T-helper 9 cell (primary cell): Measurements from ENCODE around the gene ATXN2.
"Not testable (repeated sequence)": the region's sequence is repeated elsewhere in the genome, so short reads cannot be mapped to it uniquely, and the experiment has no call there.

ENCODE experiments used
- DNase-seq: peaks from one replicate; pipeline ENCODE4 v3.0.0-alpha.2; 2020

ATXN2 gene

DNA sequence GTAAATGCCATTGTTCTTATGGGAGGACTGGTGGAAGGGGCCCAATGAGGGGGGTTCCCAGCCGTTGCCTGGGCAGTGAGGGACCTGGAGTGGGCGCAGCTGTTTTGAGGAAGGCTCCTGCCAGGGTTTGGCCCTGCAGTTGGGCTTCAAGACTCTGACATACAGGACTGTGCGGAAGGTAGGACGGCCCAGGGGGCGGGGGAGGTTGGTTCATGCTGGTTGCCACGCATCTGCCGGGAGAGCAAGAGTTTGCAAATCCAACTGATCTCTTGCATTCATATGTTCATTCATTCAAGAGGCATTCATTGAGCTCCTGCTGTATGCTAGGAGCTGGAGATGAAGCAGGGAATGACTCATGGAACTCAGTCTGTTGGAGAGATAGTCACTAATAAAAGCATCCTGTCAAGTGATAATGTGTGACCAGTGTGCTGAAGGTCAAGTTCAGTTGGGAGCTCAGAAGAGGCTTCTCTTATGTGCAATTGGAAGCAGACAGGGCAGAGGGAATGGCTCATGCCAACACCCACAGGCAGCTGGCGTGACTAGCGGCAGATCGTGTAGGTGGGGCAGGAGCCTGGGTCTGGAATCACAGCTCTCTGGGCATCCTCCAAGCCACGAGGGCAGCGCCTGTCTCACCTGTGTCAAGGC, 185.6 kb downstream of the ATXN2 start:
- no peak for DNase-seq

DNA sequence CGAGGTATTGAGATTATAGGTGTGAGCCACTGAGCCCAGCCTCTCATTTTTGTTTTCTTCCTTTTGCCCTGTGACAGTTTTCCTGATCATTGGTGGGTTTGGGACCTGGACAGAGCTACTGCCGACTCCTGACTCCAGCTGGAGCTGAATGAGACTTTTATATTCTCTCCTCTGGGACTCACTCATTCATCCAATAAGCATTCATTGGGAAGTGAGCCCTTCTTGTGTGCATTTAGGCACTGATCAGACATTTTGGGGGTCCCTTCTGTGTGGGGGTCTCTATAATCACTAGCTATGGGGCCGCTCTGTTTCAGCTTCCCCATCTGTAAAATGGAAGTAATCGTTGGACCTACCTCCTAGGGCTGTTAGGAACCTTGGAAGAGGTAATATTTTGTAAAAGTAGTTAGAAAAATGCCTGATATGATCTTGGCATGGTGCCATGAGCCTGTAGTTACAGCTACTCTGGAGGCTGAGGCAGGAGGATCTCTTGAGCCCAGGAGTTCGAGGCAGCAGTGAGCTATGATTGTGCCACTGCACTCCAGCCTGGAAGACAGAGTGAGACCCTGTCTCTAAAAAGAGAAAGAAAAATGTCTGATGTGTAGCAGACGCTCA, 186.2 kb downstream of the ATXN2 start:
- DNase-seq, result no peak

- DNase-seq, result no peak
Observed at GRCh38 chr12:111412007-111412829, 186.9 kb downstream of the ATXN2 start.

DNA sequence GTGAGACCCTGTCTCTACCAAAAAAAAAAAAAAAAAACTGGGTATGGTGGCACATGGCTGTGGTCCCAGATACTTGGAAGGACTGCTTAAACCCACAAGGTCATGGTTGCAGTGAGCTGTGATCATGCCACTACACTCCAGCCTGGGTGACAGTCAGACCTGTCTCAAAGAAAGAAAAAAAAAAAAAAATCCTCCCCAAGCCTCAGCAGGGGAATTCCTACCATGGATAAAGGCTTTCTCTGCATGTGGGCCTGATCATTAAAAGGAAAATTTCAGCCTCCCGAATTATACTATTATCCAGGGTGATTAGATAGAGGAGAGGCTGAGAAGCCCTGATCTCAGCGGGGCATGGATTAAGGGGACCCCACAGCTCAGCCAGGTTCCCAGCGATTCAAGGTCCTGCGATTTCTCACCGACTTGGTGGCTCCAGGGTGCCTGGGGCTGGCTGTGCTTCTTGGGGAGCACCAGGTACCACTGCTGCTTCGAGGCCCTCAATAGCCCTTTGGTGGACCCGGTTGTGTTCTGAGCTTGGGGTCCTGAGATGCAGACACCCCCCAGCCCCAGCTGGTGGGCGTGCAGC, 187.8 kb downstream of the ATXN2 start:
- no peak for DNase-seq

DNA sequence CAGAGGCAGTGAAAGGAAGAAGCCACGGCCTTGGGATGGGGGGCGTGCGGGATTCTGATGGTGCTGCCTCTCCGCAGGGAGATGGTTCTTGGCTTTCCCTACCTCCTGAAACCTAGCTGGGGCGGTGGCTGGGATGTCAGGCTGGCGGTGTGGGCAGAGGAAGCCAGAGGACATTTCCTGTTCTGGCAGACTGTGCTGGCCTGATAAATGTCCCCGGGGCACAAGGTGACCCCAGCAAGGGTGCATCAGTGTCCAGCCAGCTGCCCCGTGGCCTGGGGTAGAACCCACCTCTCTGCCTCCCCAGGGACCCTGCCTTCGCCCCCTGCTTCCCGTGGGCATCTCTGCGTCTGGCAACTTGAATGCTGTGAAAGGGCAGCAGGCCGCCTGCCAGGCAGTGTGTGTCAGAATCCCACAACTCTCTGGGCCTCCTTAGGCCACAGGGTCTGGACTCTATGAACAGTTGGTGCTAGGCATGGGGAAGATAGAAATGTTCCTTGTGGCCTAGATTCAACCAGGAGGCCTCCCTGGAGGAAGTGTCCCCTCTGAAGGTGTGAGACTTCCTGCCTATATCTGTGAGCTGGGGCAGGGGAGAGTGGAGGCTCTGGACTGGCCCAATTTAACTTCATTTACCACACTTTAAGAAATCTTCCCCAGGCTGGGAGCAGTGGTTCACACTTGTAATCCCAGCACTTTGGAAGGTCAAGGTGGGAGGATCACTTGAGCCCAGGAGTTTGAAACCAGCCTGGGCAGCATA, 188.5 kb downstream of the ATXN2 start:
- no peak for DNase-seq

GRCh38 chr12:111409780-111410430, 189.2 kb downstream of the ATXN2 start:
- DNase-seq, result no peak

DNA sequence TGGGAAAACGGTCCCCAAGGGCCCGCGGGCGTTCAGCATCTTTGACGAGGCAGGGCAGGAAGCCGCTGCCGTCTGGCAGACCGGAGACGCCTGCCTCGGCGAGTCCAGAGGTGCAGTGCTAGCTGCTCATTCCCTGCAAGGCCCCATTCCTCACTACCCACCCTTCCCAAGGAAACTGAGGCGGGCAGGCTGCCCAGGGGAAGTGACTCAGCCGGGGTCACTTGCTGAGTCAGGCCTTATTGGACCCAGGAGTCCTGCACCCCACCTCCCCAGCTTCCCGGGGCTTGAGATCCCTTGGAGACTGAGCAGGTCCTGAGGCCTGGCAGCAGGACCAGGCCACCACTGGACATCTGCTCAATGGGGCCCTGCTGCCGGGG, 189.7 kb downstream of the ATXN2 start:
- no peak for DNase-seq

DNA sequence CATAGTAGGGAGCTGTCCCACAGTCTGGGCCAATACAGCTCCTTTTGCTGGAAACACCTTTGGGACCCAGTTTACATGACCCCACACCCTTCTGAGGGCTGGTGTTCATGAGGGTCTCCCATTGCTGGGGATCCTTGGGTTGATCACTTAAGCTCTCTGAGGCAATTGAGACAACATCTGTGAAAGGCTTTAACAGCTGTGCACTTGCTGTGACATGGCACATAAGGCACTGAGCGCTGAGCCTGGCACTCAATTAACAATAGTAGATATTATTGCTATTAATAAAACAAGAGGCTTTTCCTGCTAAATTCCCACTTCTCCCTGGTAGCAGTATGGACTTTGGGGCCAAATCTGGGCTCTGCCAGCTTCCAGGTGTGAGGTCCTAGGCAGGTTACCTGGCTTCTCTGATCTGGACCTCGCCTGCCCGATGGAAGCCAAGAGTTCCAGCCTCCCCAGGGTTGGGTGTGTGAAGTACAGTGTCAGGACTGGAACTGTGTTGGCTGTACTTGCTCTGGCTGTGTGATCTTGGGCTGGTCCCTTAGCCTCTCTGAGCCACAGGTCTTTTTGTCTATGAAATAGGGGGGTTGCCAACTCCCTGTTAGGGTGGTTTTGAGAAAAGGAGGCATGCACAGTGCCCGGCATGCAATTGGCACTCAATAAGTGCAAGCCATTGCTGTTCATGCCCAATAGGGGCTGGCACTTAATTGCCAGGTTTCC, 190.3 kb downstream of the ATXN2 start:
- DNase-seq, result no peak

DNA sequence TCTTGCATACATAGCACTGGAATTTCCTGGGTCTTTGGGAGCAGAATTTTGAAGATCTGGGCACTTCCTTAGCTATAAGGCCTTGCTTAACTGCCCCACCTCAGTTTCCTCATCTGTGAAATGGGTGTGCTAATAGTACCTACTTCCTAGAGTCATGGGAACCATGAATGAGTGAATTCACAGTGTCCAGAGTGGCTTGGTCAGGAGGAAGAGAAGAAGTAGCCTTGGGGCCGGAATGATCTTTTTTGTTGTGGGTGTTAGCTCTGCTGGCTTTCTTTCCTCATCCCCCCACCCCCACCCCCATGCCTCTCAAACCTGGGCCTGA, 191.0 kb downstream of the ATXN2 start:
- DNase-seq, result no peak

DNA sequence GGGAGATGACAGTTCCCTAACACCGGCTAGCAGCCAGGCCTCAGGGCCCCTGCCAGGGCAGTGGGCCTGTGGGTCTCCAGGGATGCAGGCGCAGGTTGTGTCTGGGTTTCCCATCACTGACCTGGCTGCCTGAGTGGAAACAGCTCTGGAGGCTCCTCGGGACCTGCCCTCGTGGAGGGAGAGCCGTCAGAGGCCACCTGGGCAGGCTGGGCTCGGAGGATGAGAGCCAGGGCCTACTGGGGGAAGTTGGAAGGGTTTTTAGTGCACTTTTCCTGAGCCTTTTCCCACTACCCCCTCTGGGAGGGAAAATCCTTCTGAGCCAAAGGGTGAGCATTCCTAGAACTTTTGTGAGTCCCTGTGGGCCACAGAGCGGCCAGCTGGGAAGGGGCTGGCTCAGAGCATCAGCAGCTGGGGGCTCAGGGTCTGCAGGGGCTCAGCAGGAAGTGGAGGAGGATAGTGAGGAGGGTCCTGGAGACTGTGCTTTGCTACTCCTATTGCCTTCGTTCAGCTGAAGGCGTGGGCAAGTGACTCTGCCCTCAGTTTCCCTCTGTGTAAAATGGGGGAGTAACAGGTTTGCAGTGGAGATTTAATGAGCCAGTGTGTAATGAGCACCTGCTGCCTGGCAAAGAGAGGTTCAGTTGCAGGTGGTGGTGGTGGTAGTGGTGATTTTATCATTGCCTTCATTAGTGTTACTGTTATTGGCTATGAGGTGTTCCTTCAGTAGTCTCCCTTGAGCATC, 191.6 kb downstream of the ATXN2 start:
- DNase-seq, result no peak

DNA sequence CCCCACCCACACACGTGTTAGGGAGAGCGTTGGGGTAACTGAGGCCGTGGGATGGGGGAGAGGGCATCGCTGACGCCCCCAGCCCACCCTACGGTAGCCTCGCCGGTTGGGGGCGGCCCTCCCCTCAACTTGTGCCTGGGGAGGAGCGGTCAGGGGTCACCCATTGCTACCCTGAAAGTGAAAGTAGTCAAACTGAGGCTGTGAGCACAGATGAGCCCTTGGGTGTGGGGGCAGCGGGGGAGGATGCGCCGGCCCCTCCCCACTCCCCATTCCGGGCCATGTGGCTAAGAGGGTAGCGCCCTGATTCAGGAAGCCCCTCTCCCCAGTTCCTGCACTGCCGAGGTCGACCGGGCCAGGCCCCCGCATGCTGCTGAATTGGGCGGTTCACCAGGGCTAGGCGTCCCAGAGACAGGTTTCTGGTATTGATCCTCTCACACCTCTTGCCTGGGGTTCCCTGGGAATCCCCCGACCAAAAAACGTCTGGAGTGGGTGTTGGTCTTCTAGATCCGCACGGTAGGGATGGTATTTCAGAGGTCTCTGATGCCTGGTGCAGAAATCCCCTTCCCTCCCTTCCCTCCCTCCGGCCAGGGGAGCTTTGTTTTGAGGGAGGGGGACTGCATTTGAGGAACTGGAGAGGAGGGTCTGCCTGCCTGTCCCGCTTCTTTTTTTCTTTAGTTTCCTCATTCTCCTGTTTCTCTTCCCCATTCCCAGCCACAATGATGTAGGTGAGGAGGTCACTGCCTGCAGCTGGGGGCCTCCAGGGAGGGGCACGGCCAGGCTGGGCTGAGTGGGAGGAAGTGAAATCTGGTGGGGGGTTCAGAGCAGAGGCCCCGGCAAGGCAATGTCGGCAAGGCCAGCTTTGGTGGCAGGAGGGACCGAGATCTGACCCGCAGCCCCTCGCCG, 192.4 kb downstream of the ATXN2 start:
- DNase-seq, result peak; percentile 47

- DNase-seq, result no peak
Observed at GRCh38 chr12:111405859-111406473, 193.1 kb downstream of the ATXN2 start, which contains the start of gene SH2B3. Gene SH2B3 (plus strand): TSS chr12:111405923. CDS start chr12:111418146, 12,223 bp downstream.

- peak; percentile 100 for DNase-seq
Observed at GRCh38 chr12:111405149-111405858, 193.8 kb downstream of the ATXN2 start.

DNA sequence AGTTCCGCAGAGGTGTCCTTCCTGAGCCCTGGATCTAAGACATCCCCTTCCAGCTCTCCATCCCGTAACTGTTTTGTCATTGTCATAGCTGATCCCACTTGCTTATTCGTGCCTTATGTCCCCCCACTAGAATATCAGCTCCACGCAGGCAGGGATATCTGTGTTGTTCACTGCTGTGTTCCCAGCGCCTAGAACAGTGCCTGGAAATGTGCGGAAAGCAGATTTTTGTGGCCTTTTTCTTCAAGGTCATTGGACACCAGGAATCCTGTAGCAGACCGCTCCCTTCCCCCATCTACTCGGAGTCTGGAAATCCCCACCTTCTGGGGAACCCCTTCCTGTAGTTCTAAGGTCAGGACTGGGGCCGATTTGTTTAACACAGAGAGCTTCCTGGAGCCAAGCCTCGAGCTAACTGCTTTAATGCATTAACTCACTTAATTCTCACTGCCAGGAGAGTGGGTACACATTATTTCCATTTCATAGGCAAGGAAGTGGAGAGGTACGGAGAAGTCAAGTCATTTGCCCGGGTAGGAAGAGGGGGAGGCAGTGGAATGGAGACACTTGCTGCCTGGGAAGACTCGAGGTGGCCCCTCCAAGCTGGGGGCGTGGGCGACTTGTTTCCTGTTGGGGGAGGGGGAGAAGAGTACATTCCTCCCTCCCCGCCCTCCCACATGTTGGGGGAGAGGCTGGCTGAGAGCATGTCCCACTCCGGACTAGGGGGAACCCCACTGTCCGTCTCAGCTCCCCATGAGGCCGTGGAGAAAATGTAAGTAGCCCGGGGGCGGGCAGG, 194.6 kb downstream of the ATXN2 start:
- DNase-seq, result no peak

- not testable (repeated sequence) for DNase-seq
Observed at GRCh38 chr12:111402490-111402824, 196.7 kb downstream of the ATXN2 start.
